ENCODE data around the gene LIMCH1. TPM values are rescaled to one million over a fixed set of nuclear protein-coding genes. Genes with fewer than 3 reads are reported as not detected.

LIMCH1 gene
- total and polyA plus RNA-seq, 2 of the 8 experiments (the other 6 are each of a cell fraction or from before 2014, with no cell fraction given) = 2.7 to 3.0 TPM

DNA sequence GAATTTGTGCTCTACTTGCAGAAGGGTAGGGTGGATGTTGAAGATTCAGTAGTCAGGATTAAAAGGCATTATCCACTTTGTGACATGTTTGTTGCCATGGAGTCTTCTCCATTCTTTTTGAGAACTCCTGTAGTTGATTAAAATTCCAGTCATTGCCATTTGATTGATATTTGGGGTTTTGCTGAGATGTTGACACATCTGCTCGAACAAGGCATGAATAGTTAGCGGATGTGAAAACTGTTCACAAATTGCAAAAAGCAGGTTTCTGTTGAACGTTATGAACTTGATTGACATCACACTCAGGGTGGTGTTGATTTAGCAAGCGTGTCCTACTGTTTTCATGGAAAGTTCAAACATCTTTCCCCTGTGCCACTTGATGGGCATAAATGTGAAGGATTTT, 16.9 kb downstream of the LIMCH1 start:
- Histone ChIP-seq H2BK120ac (replicated peaks; ENCODE audit: low read depth, low read length) (no peak overlapping the region), H3K27me3 (replicated peaks in 1 of 4; ENCODE audit: control insufficient read depth in 3 of 4, extremely low read depth in 1 of 4, insufficient read depth in 3 of 4, low read length in 3 of 4) (no peaks in the 10 kb centered on the region), H3K27ac (ENCODE audit: low read depth, low read length) (no peak overlapping the region), H3K56ac (replicated peaks; ENCODE audit: insufficient read length, low read depth, low read length) (no peak overlapping the region), H3K23me2 (ENCODE audit: low read depth, low read length) (no peaks in the 10 kb centered on the region), H3K18ac (ENCODE audit: extremely low read depth, low read length) (no peak overlapping the region), H2BK15ac (ENCODE audit: low read length) (no peak overlapping the region), H3K4me3 (ENCODE audit: extremely low read depth in 1 of 4, insufficient read depth in 2 of 4, low read depth in 3 of 4, low read length in 4 of 4) (no peak overlapping the region), H3K4ac (replicated peaks; ENCODE audit: insufficient read length, low read depth, low read length) (no peak overlapping the region), H3K14ac (ENCODE audit: insufficient read length) (no peak overlapping the region), H2BK12ac (ENCODE audit: low read depth, low read length) (no peak overlapping the region), H3K4me2 (ENCODE audit: insufficient read depth in 1 of 2, low read depth in 2 of 2, low read length in 2 of 2) (no peak overlapping the region), H3K9ac (replicated peaks in 1 of 4; ENCODE audit: extremely low read depth in 1 of 4, low read depth in 3 of 4, low read length in 3 of 4) (no peak overlapping the region), H3K79me2 (ENCODE audit: control insufficient read depth in 1 of 2, insufficient read depth in 2 of 2, low read length in 2 of 2) (no peaks in the 10 kb centered on the region), H3K79me1 (ENCODE audit: low read depth, low read length) (no peaks in the 10 kb centered on the region), H4K91ac (replicated peaks; ENCODE audit: insufficient read length, low read length) (no peak overlapping the region), H2BK5ac (ENCODE audit: low read depth, low read length) (no peak overlapping the region), H3K9me3 (ENCODE audit: insufficient read depth in 2 of 2, low read depth in 1 of 2, low read length in 1 of 2) (no peaks in the 10 kb centered on the region), H3K23ac (ENCODE audit: insufficient read length) (no peak overlapping the region), H3K4me1 (replicated peaks in 1 of 4; ENCODE audit: control insufficient read depth in 3 of 4, insufficient read depth in 4 of 4, low read length in 3 of 4) (peaks cover 0 to 1% (median 0%) of the 10 kb centered on the region in 4 experiments; a peak in 1 of 7 replicates), H4K5ac (ENCODE audit: insufficient read length, low read depth, low read length) (no peak overlapping the region), H4K20me1 (replicated peaks in 1 of 2; ENCODE audit: control insufficient read depth in 1 of 2, insufficient read depth in 2 of 2, low read length in 2 of 2) (no peaks in the 10 kb centered on the region), H2AFZ (ENCODE audit: low read length) (no peak overlapping the region), H4K8ac (ENCODE audit: extremely low read depth, insufficient read depth, low read length) (no peak overlapping the region), H3K36me3 (ENCODE audit: control insufficient read depth in 2 of 4, insufficient read depth in 4 of 4, low read length in 3 of 4) (no peaks in the 10 kb centered on the region), H2BK20ac (ENCODE audit: low read length) (no peak overlapping the region), H2AK5ac (ENCODE audit: low read depth, low read length) (no peak overlapping the region)
- 93% methylated on average over 4 of the region's 4 CpGs; no CpG with 5 or more reads in 1 of the 2 experiments for WGBS, 2 experiments (ENCODE audit: extremely low coverage in 1 of 2, insufficient coverage in 1 of 2, insufficient read length in 1 of 2, insufficient replicate concordance in 2 of 2, low coverage in 1 of 2, low lambda C conversion rate in 2 of 2, missing lambda C conversion rate in 1 of 2)
- FAIRE-seq (no peak), DNase-seq (ENCODE audit: low read depth in 1 of 2, low spot score in 2 of 2) (no peak)
- no peak for TF ChIP-seq TAF7 (optimal IDR thresholded peaks at IDR 0.05; ENCODE audit: borderline replicate concordance, low read depth, low read length)
- TF ChIP-seq ASH2L (IDR thresholded peaks at IDR 0.05; ENCODE audit: low read length) = no peak
- no peak for TF ChIP-seq KDM1A (IDR thresholded peaks at IDR 0.05; ENCODE audit: borderline replicate concordance, low read length)
- no peak for TF ChIP-seq SAP30 (IDR thresholded peaks at IDR 0.05; ENCODE audit: insufficient read depth, insufficient replicate concordance, low read length)
- no peak for TF ChIP-seq NANOG (IDR thresholded peaks at IDR 0.05; ENCODE audit: insufficient read depth, low read depth, low read length, poor library complexity, severe bottlenecking)
- no peak for TF ChIP-seq CEBPB (IDR thresholded peaks at IDR 0.05; ENCODE audit: low read depth, low read length)
- POLR2A ChIA-PET (ENCODE audit: partially characterized antibody) = no interaction called here
- CTCF ChIA-PET (ENCODE audit: partially characterized antibody) = no interaction called here
